GM18507 (cell line): ENCODE data around the gene ILF3.

Experiments used
- DNase-seq: peaks from one replicate; pipeline ENCODE4 v3.0.0; 2011; ENCODE audit warnings: low read depth; ENCODE audit not compliant: insufficient read length; ENCODE audit errors: extremely low spot score
- FAIRE-seq: peaks from 2 replicates; lab custom pipeline; 2011; peaks lifted over from hg19 to GRCh38; lab: Jason Lieb, UNC

ILF3 gene

GRCh38 chr19:10720607-10721125 lies 66.5 kb downstream of the ILF3 start:
- DNase-seq (no peak), FAIRE-seq (no peak)

- FAIRE-seq (no peak), DNase-seq (no peak)
Observed at GRCh38 chr19:10723591-10723990, 69.4 kb downstream of the ILF3 start.

GRCh38 chr19:10724573-10725071 lies 70.5 kb downstream of the ILF3 start:
- DNase-seq = no peak
- FAIRE-seq = no peak

DNA sequence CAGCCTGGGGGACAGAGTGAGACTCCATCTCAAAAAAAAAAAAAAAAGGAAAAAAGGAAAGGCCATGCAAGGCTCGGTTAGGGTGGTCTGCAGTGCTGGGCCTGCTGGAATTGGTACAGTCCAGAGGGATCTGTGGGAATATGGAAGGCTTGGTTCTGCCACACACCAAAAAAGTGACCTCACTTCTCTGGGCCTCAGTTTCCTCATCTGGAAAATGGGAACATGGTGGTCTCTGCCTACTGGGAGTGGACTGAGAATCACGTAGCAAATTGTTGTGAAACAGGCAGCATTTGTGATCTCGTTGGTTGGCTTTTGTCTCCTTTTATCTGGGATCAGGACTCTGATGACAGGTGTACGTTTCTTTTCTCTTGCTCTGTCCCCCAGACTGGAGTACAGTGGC lies 71.3 kb downstream of the ILF3 start:
- DNase-seq (no peak), FAIRE-seq (no peak)

DNA sequence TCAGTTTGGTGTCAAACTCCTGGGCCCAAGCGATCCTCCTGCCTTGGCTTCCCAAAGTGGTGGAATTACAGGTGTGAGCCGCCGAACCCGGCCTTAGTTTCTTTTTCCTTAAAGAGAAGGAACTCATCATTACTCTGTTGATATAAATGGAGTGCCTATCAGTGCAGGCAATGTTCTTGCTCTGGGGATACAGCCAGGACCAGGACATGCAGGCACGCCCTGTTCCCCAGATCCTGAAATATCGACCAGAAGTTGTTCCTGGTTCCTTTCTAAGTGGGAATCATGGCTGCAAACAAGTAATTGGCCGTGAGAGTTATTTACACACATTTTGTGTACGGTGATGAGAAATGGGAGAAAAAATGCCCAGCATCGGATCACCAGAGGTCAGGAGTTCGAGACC lies 72.1 kb downstream of the ILF3 start:
- no peak for FAIRE-seq
- DNase-seq = no peak

DNA sequence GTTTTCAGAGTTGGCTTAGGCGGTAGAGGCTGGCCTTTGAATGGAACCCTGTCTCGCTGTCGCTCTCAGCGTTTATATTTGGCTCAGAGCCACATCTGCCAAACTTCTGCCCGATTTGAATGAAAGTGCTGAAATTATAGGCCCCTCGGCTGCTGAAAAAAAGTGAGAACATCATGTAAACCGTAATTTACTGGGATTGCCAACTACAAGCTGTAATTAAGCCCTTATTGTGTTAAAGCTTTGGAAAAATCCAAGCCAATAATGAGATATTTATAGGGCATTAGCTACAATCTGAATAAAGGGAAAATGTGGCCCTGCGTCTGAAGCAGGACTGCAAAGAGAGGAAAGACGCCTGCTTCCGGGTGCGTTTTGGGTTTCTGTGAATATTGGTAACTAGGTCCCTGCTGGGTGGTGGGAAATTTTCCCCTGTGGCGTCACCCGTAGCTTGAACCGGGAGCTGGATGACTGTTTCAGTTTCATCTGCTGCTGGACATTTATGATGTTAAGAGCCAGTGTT lies 73.6 kb downstream of the ILF3 start:
- no peak for FAIRE-seq
- DNase-seq = no peak

- DNase-seq (no peak), FAIRE-seq (no peak)
Observed at GRCh38 chr19:10729411-10729810, 75.3 kb downstream of the ILF3 start.

DNA sequence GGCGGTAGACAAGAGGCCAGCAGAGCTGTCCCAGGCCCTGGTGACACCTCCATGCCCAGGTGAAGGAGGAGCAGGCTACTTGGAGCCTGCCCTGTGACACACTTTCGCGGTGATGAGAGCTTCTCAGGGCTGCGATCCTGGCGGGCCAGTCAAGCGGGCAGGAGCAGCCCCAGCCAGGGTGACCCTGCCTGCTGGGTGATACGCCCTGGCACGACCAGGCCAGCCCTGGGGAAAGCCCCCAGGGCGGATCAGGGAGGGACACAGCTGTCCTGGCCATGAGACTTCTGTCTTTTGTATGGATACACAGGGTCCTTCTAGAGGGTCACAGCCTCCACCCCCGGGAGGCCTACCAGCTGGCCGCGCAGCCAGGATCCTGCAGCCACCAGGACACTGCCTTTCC lies 76.8 kb downstream of the ILF3 start:
- FAIRE-seq = no peak
- DNase-seq = no peak

GRCh38 chr19:10735741-10736140 lies 81.6 kb downstream of the ILF3 start:
- FAIRE-seq (no peak), DNase-seq (no peak)

DNA sequence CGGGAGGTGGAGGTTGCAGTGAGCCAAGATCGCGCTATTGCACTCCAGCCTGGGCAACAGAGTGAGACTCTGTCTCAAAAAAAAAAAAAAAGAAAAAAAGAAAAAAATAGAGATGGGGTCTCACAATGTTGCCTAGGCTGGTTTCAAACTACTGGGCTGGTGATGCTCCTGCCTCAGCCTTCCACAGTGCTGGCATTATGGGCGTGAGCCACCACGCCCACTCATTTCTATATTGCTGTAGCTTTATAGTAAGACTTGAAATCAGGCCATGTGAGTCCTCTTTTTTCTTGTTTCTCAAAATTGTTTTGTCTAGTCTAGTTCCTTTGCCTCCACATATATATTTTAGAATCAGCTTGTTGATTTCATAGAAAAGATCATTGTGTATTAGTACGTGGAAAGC lies 82.0 kb downstream of the ILF3 start:
- no peak for FAIRE-seq
- no peak for DNase-seq

DNA sequence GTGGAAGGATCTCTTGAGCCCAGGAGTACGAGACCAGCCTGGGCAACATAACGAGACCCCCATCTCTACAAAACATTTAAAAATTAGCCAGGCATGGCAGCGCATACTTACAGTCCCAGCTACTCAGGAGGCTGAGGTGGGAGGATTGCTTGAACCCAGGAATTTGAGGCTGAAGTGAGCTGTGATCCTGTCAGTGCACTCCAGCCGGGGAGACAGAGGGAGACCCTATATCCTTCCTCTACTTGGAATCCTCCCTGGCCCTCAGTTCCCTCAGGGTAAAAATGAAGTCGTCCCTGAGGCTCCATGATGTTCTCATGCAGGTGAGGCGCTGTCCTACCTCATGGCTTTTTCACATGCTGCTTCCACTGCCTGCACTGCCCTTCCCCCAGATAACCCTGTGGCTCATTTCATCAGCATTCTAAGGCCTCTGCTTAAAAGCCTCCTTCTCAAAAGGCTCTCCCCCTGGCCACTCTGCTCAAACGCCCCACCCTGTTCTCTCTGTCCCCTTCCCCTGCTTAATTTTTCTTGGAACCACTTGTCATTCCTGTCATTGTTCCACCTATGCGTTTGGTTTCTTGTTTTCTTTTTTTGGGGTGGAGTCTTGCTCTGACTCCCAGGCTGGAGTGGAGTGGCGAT lies 82.9 kb downstream of the ILF3 start:
- FAIRE-seq = no peak
- no peak for DNase-seq

DNA sequence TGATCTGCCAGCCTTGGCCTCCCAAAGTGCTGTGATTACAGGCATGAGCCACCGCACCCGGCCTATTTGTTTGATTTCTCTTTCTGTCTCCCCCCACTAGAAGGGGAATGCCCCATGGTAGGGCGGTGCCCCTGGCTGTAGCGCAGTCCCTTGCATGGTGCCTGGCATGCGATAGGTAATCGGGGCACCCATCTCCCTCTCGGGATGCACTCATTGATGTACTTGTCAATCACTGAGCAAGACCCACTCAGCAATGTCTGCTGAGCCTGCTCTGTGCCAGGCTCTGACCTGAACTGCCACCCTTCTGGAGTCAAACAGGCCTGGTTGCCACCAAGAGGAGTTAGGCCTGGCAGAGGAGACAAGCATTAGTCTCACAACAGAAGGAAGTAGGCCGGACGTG lies 83.6 kb downstream of the ILF3 start:
- FAIRE-seq = no peak
- no peak for DNase-seq

- FAIRE-seq (no peak), DNase-seq (no peak)
Observed at GRCh38 chr19:10740798-10741197, 86.7 kb downstream of the ILF3 start.
